Fibroblast of the aortic adventitia (primary cell): ENCODE data around the gene ZBTB20. TPM values are rescaled to one million over a fixed set of nuclear protein-coding genes. Genes with fewer than 3 reads are reported as not detected.

Experiments
- DNase-seq: peaks from one replicate; pipeline ENCODE4 v3.0.0-alpha.2; 2010; ENCODE audit warnings: low read depth
- H3K4me3 ChIP-seq: 2 replicates; pipeline ENCODE4 v1.5.1; 2011; ENCODE audit warnings: low read depth, mild to moderate bottlenecking, control low read depth, low read length, moderate library complexity
- CTCF ChIP-seq: IDR thresholded peaks from 2 replicates; pipeline ENCODE4 v1.5.1; 2011; ENCODE audit warnings: mild to moderate bottlenecking, low read length, control low read depth, inconsistent platforms; ENCODE audit not compliant: insufficient read depth
- total RNA-seq: library from RNA; depleted of rRNA; stranded (reverse); fragments of >200 nt; gene quantifications from 2 replicates; pipeline ENCODE4 v1.2.3, GENCODE V29; 2012; ENCODE audit warnings: low replicate concordance

ZBTB20 gene
- total RNA-seq, 1 donor: 47.2 TPM

DNA sequence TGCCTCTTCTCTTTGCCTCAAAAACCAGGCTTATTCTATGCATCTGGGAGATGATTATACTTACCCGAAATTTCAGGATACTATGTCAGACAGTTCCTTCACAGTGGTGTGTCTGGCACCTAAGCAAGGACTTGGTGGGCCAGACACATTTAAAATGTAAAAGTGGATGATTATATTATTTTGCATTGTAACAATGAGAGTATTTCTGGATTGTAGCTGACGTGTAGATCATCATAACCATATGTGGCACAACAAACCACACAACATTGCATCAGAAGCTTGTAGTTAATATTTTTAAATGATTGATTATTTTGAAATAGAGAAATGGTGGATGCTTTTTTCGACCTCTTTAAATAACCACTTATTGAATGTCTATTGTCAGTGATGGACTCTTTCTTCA, 744.2 kb downstream of the ZBTB20 start:
- DNase-seq: no peak
- TF ChIP-seq CTCF: no peak
- no peak overlapping the region for H3K4me3 ChIP-seq

GRCh38 chr3:114401346-114401745, 745.7 kb downstream of the ZBTB20 start:
- TF ChIP-seq CTCF: no peak
- no peak overlapping the region for H3K4me3 ChIP-seq
- DNase-seq: no peak

DNA sequence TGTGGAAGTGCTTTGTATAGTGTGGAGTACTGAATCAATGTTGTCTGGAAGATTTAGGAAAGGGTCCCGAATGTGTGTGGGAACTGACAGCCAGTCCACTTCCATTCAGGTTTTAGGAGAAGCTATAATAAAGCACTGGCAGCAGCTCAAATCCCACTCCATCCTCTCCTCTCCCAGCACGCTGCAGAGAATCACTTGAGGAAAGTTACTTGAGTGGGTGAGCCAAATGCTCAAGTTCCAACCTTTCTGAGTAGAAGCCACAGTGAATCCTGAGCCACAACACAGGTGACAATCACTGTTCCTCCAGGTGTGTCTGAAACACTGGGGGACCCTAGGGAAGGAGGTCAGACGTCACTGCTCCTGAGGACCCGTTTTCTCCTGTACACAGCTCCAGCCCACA, 746.7 kb downstream of the ZBTB20 start:
- TF ChIP-seq CTCF: no peak
- H3K4me3 ChIP-seq: peak overlapping the region; percentile 3
- DNase-seq: no peak

- TF ChIP-seq CTCF: no peak
- DNase-seq: no peak
- H3K4me3 ChIP-seq: no peak overlapping the region
Measured at GRCh38 chr3:114394551-114394950, 752.5 kb downstream of the ZBTB20 start.

DNA sequence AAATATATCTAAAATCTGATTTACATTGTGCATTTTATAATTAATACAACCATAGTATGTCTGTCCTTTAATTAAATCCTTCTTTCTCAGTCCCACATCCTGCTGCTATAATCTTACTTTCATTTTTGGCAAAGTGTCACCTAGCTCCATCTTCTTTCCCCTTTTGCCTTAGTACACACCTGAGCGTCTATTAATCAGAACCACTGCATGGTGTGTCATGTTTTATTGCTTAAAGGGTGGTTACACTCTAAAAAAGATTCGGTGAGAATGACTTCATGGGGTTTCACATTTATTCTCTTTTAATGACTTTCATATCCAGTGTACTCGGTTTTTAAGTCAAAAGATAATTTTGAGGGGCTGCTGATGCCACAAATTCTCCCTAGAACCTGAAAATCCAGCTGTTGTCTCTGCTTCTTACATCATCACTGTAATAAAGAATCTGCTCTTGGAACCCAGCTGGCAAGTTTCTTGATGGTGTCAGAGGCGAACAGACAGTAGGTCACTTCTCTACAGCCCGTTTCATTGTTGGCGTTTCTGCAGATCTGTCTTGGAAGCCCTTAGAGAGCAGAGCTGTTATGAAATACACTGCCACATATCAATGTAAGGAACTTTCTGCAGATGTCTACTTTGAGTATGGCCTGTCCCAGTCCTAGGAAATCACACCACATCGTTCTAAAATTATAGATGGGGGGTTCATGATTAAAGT, 753.6 kb downstream of the ZBTB20 start:
- no peak overlapping the region for H3K4me3 ChIP-seq
- DNase-seq: no peak
- no peak for TF ChIP-seq CTCF

GRCh38 chr3:114392831-114393230, 754.3 kb downstream of the ZBTB20 start:
- TF ChIP-seq CTCF: no peak
- H3K4me3 ChIP-seq: no peak overlapping the region
- no peak for DNase-seq

DNA sequence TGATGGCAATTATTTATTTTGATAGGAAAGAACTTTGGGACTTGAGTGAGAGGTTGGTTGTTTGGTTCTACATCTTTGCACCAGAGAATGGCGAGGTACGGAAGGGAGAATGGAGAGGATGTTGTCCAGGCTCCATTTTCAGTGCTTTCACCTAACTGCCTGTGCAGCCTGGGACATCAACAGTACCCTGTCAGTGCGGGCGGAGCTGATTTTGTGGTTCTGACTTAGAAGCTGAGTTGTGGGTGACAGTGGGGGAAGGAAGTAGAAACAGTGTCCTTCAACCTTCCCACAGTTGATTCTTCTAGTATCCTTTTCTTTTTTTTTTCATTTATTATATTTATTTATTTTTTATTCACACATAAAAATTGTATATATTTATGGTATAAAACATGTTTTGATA, 757.9 kb downstream of the ZBTB20 start:
- no peak for DNase-seq
- no peak for TF ChIP-seq CTCF
- H3K4me3 ChIP-seq: no peak overlapping the region
